ENCODE results near the gene THBS2. TPM values are rescaled to one million over a fixed set of nuclear protein-coding genes. Genes with fewer than 3 reads are reported as not detected.

Gene THBS2
- total RNA-seq, 2 experiments from 2014 or later: not detected

GRCh38 chr6:169172946-169173345, 80.7 kb downstream of the THBS2 start:
- H4K20me1 ChIP-seq (ENCODE audit: insufficient read depth, low read length): no peaks in the 10 kb centered on the region
- H3K9me3 ChIP-seq (ENCODE audit: low read length): no peaks in the 10 kb centered on the region
- H2AFZ ChIP-seq (ENCODE audit: low read length): no peak overlapping the region
- no peak overlapping the region for H3K27ac ChIP-seq (ENCODE audit: low read depth, low read length, poor library complexity, severe bottlenecking)
- no peak for DNase-seq (ENCODE audit: low spot score)
- H3K79me2 ChIP-seq (ENCODE audit: insufficient read depth, low read depth, low read length): no peaks in the 10 kb centered on the region
- intact Hi-C loops (cut with micrococcal nuclease; ENCODE audit: unreplicated experiment): no loop called here
- no peak overlapping the region for H3K4me3 ChIP-seq (ENCODE audit: low read depth, low read length, poor library complexity, severe bottlenecking)
- H3K9me2 ChIP-seq (ENCODE audit: insufficient read depth, low read length): no peaks in the 10 kb centered on the region
- no TSS peak for BruUV-seq (replicated peaks)
- POLR2A ChIA-PET: interaction anchor here (0.5 kb wide), 1 partner anchor 59 kb away, joined by 3 read pairs; no protein-coding TSS in a partner anchor
- H3K36me3 ChIP-seq (ENCODE audit: insufficient read depth, low read length): no peaks in the 10 kb centered on the region
- CTCF ChIA-PET (ENCODE audit: unreplicated experiment): no interaction called here
- no peaks in the 10 kb centered on the region for H3K4me1 ChIP-seq (ENCODE audit: insufficient read depth, low read length, poor library complexity, severe bottlenecking)
- TF ChIP-seq EZH2phosphoT487 (IDR thresholded peaks at IDR 0.05; ENCODE audit: borderline replicate concordance, low read depth, low read length): no peak
- no peak for TF ChIP-seq CTCF (conservative IDR thresholded peaks at IDR 0.05; ENCODE audit: low read length)
- no peak overlapping the region for H3K4me2 ChIP-seq (ENCODE audit: low read length)

DNA sequence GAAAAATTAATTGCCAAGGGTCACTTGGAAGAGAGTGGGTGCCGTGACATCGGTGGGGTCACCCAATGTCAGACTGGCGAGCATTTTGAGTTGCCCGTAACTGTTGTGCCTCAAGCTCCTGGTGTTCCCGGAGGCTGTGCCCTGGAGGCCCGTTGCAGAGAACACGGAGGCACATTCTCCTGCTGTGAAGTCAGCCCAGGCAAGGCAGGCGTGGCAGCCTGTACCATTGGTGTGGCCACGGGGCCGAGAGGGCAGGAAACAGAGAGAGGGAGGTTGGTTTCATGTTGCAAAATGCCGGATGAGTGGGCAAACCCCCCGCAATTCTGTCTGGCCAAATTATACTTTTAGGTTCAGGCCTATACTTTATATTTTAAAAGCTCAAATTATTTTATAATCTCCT, 81.2 kb downstream of the THBS2 start:
- no peak for DNase-seq (ENCODE audit: low spot score)
- Histone ChIP-seq H3K4me2 (ENCODE audit: low read length) (no peak overlapping the region), H3K9me2 (ENCODE audit: insufficient read depth, low read length) (no peaks in the 10 kb centered on the region), H3K9me3 (ENCODE audit: low read length) (no peaks in the 10 kb centered on the region), H2AFZ (ENCODE audit: low read length) (no peak overlapping the region), H3K79me2 (ENCODE audit: insufficient read depth, low read depth, low read length) (no peaks in the 10 kb centered on the region), H4K20me1 (ENCODE audit: insufficient read depth, low read length) (no peaks in the 10 kb centered on the region), H3K4me1 (ENCODE audit: insufficient read depth, low read length, poor library complexity, severe bottlenecking) (no peaks in the 10 kb centered on the region), H3K27ac (ENCODE audit: low read depth, low read length, poor library complexity, severe bottlenecking) (no peak overlapping the region), H3K4me3 (ENCODE audit: low read depth, low read length, poor library complexity, severe bottlenecking) (no peak overlapping the region), H3K36me3 (ENCODE audit: insufficient read depth, low read length) (no peaks in the 10 kb centered on the region)
- ChIA-PET POLR2A (interaction anchor here (0.5 kb wide), 1 partner anchor 58 kb away, joined by 3 read pairs; no protein-coding TSS in a partner anchor), CTCF (ENCODE audit: unreplicated experiment) (no interaction called here)
- no peak for TF ChIP-seq CTCF (conservative IDR thresholded peaks at IDR 0.05; ENCODE audit: low read length)
- no peak for TF ChIP-seq EZH2phosphoT487 (IDR thresholded peaks at IDR 0.05; ENCODE audit: borderline replicate concordance, low read depth, low read length)
- no TSS peak for BruUV-seq (replicated peaks)
- intact Hi-C loops (cut with micrococcal nuclease; ENCODE audit: unreplicated experiment): no loop called here

DNA sequence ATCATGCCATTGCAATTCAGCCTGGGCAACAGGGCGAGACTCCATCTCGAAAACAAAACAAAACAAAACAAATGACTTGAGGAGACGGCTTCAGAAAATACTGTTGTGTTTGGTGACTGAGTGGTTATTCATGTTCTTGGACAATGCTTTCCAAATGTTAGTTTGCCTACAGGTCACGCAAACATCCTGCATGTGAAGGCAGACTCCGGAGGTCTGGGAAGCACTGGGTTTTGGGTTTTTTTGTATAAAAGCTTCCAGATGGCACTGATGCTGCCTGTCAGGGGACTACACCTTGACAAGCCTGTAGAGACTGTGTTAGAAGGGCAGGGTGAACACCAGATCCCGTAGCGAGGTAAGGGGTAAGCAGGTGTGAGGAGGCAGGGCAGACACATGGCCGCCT, 81.7 kb downstream of the THBS2 start:
- no peaks in the 10 kb centered on the region for H3K36me3 ChIP-seq (ENCODE audit: insufficient read depth, low read length)
- H3K4me3 ChIP-seq (ENCODE audit: low read depth, low read length, poor library complexity, severe bottlenecking): no peak overlapping the region
- ChIA-PET POLR2A (no interaction called here), CTCF (ENCODE audit: unreplicated experiment) (no interaction called here)
- H2AFZ ChIP-seq (ENCODE audit: low read length): no peak overlapping the region
- H3K4me2 ChIP-seq (ENCODE audit: low read length): no peak overlapping the region
- no peak for DNase-seq (ENCODE audit: low spot score)
- intact Hi-C loops (cut with micrococcal nuclease; ENCODE audit: unreplicated experiment): no loop called here
- H3K4me1 ChIP-seq (ENCODE audit: insufficient read depth, low read length, poor library complexity, severe bottlenecking): no peaks in the 10 kb centered on the region
- TF ChIP-seq EZH2phosphoT487 (IDR thresholded peaks at IDR 0.05; ENCODE audit: borderline replicate concordance, low read depth, low read length): no peak
- TF ChIP-seq CTCF (conservative IDR thresholded peaks at IDR 0.05; ENCODE audit: low read length): no peak
- H3K27ac ChIP-seq (ENCODE audit: low read depth, low read length, poor library complexity, severe bottlenecking): no peak overlapping the region
- no peaks in the 10 kb centered on the region for H3K9me3 ChIP-seq (ENCODE audit: low read length)
- BruUV-seq (replicated peaks): no TSS peak
- no peaks in the 10 kb centered on the region for H3K9me2 ChIP-seq (ENCODE audit: insufficient read depth, low read length)
- no peaks in the 10 kb centered on the region for H3K79me2 ChIP-seq (ENCODE audit: insufficient read depth, low read depth, low read length)
- H4K20me1 ChIP-seq (ENCODE audit: insufficient read depth, low read length): no peaks in the 10 kb centered on the region

Measured in OCI-LY7 (cell line).